Mesendoderm (in vitro differentiated cells): ENCODE data around the gene AKAP1.
A peak's percentile ranks its signal among the peaks of the same experiment; 100 is the strongest.

Experiments
- DNase-seq: peaks from one replicate; pipeline ENCODE4 v3.0.0; 2013
- H2AK5ac ChIP-seq: 2 replicates; pipeline ENCODE4 v1.6.1; 2013; ENCODE audit warnings: low read length, inconsistent platforms
- H2BK120ac ChIP-seq: 2 replicates; pipeline ENCODE4 v1.6.1; 2013; ENCODE audit warnings: low read depth, mild to moderate bottlenecking, low read length, moderate library complexity, mixed read lengths
- H2BK15ac ChIP-seq: replicated peaks from 2 replicates; pipeline ENCODE4 v1.6.1; 2013; ENCODE audit warnings: low read depth, mild to moderate bottlenecking, moderate library complexity
- H2BK5ac ChIP-seq: 2 replicates; pipeline ENCODE4 v1.6.1; 2013; ENCODE audit warnings: low read length, inconsistent platforms
- H3K18ac ChIP-seq: 2 replicates; pipeline ENCODE4 v1.6.1; 2013; ENCODE audit warnings: mild to moderate bottlenecking, low read length, mixed read lengths
- H3K23ac ChIP-seq: one replicate; pipeline ENCODE4 v1.6.1; 2013; ENCODE audit warnings: low read length
- H3K27ac ChIP-seq: 2 replicates; pipeline ENCODE4 v1.5.1; 2013; ENCODE audit warnings: low read depth, mild to moderate bottlenecking, inconsistent platforms, low read length, moderate library complexity
- H3K27me3 ChIP-seq: 2 replicates; pipeline ENCODE4 v1.6.1; 2013; ENCODE audit warnings: low read length, control low read depth, mild to moderate bottlenecking, inconsistent platforms; ENCODE audit not compliant: insufficient read depth, poor library complexity
- H3K36me3 ChIP-seq: 2 replicates; pipeline ENCODE4 v1.6.1; 2013; ENCODE audit warnings: low read length, inconsistent platforms; ENCODE audit not compliant: control insufficient read depth, insufficient read depth
- H3K4ac ChIP-seq: one replicate; pipeline ENCODE4 v1.6.1; 2013; ENCODE audit warnings: low read depth, mild to moderate bottlenecking, low read length, moderate library complexity
- H3K4me1 ChIP-seq: 2 replicates; pipeline ENCODE4 v1.6.1; 2013; ENCODE audit warnings: low read depth, low read length, inconsistent platforms; ENCODE audit not compliant: control insufficient read depth
- H3K4me2 ChIP-seq: 2 replicates; pipeline ENCODE4 v1.6.1; 2013; ENCODE audit warnings: low read length
- H3K4me3 ChIP-seq: 2 replicates; pipeline ENCODE4 v1.5.1; 2013; ENCODE audit warnings: mild to moderate bottlenecking, low read length
- H3K56ac ChIP-seq: one replicate; pipeline ENCODE4 v1.6.1; 2013; ENCODE audit warnings: low read length
- H3K79me1 ChIP-seq: 2 replicates; pipeline ENCODE4 v1.6.1; 2013; ENCODE audit warnings: low read length, inconsistent platforms
- H3K79me2 ChIP-seq: 2 replicates; pipeline ENCODE4 v1.6.1; 2013; ENCODE audit warnings: mild to moderate bottlenecking, low read length; ENCODE audit not compliant: control insufficient read depth, insufficient read depth
- H3K9ac ChIP-seq: 2 replicates; pipeline ENCODE4 v1.6.1; 2013; ENCODE audit warnings: low read length, inconsistent platforms
- H4K5ac ChIP-seq: one replicate; pipeline ENCODE4 v1.6.1; 2013; ENCODE audit warnings: low read length
- H4K8ac ChIP-seq: one replicate; pipeline ENCODE4 v1.6.1; 2013; ENCODE audit warnings: low read depth, mild to moderate bottlenecking, control low read depth, low read length, moderate library complexity
- WGBS: extraction: QIAGEN DNeasy Blood & Tissue Kit; methylation state at CpG from one replicate; pipeline ENCODE4 v1.1.7; 2013; ENCODE audit warnings: low lambda C conversion rate, missing lambda C conversion rate; ENCODE audit not compliant: insufficient coverage; ENCODE audit errors: extremely low coverage; 5-methylcytosine and 5-hydroxymethylcytosine counted together

The AKAP1 gene

GRCh38 chr17:57086069-57086930 lies 1.3 kb downstream of the AKAP1 start:
- no peak overlapping the region for H3K27ac ChIP-seq
- H2BK120ac ChIP-seq, result no peak overlapping the region
- H3K4ac ChIP-seq, result no peak overlapping the region
- peak overlapping the region; percentile 89 for H3K4me2 ChIP-seq
- H3K4me1 ChIP-seq, result peaks cover 9% of the 10 kb centered on the region
- H2BK5ac ChIP-seq, result no peak overlapping the region
- H3K18ac ChIP-seq, result no peak overlapping the region
- peak overlapping the region; percentile 58 for H3K4me3 ChIP-seq
- DNase-seq, result peak; percentile 50
- no peak overlapping the region for H2BK15ac ChIP-seq
- peak overlapping the region; percentile 88 for H3K56ac ChIP-seq
- no peak overlapping the region for H4K8ac ChIP-seq
- H3K9ac ChIP-seq, result peak overlapping the region; percentile 82
- peaks cover 42% of the 10 kb centered on the region for H3K79me2 ChIP-seq
- peak overlapping the region; percentile 29 for H3K23ac ChIP-seq
- no peaks in the 10 kb centered on the region for H3K27me3 ChIP-seq
- no CpG with 5 or more reads among the region's 45 CpGs for WGBS
- H3K36me3 ChIP-seq, result no peaks in the 10 kb centered on the region
- H2AK5ac ChIP-seq, result no peak overlapping the region
- H3K79me1 ChIP-seq, result peaks cover 25% of the 10 kb centered on the region
- no peak overlapping the region for H4K5ac ChIP-seq

- Histone ChIP-seq H2AK5ac (no peak overlapping the region), H3K36me3 (no peaks in the 10 kb centered on the region), H3K27ac (no peak overlapping the region), H4K8ac (no peak overlapping the region), H3K9ac (no peak overlapping the region), H3K56ac (peak overlapping the region; percentile 1), H2BK15ac (no peak overlapping the region), H3K23ac (no peak overlapping the region), H3K4me3 (no peak overlapping the region), H3K4ac (no peak overlapping the region), H2BK120ac (no peak overlapping the region), H3K18ac (no peak overlapping the region), H3K27me3 (no peaks in the 10 kb centered on the region), H3K4me1 (peaks cover 9% of the 10 kb centered on the region), H3K79me1 (peaks cover 27% of the 10 kb centered on the region), H2BK5ac (no peak overlapping the region), H4K5ac (no peak overlapping the region), H3K79me2 (peaks cover 58% of the 10 kb centered on the region), H3K4me2 (no peak overlapping the region)
- DNase-seq, result no peak
- WGBS, result no CpG with 5 or more reads among the region's 1 CpG
Measured at GRCh38 chr17:57088298-57088697, 3.3 kb downstream of the AKAP1 start.

GRCh38 chr17:57089391-57089790 lies 4.3 kb downstream of the AKAP1 start:
- H2BK120ac ChIP-seq, result no peak overlapping the region
- no peak overlapping the region for H3K18ac ChIP-seq
- no peak overlapping the region for H2BK5ac ChIP-seq
- H4K5ac ChIP-seq, result no peak overlapping the region
- H3K23ac ChIP-seq, result no peak overlapping the region
- H3K36me3 ChIP-seq, result no peaks in the 10 kb centered on the region
- H3K79me2 ChIP-seq, result peaks cover 63% of the 10 kb centered on the region
- H3K4me1 ChIP-seq, result peaks cover 9% of the 10 kb centered on the region
- H4K8ac ChIP-seq, result no peak overlapping the region
- H2AK5ac ChIP-seq, result no peak overlapping the region
- H3K27ac ChIP-seq, result no peak overlapping the region
- DNase-seq, result no peak
- no peak overlapping the region for H3K56ac ChIP-seq
- no peak overlapping the region for H3K4me3 ChIP-seq
- WGBS, result no CpG with 5 or more reads among the region's 6 CpGs
- H3K27me3 ChIP-seq, result no peaks in the 10 kb centered on the region
- no peak overlapping the region for H3K9ac ChIP-seq
- no peak overlapping the region for H2BK15ac ChIP-seq
- H3K79me1 ChIP-seq, result peaks cover 29% of the 10 kb centered on the region
- no peak overlapping the region for H3K4me2 ChIP-seq
- no peak overlapping the region for H3K4ac ChIP-seq

- no peak for DNase-seq
- H3K4ac ChIP-seq, result no peak overlapping the region
- no peak overlapping the region for H3K56ac ChIP-seq
- H3K9ac ChIP-seq, result no peak overlapping the region
- H3K36me3 ChIP-seq, result no peaks in the 10 kb centered on the region
- WGBS, result no CpG with 5 or more reads among the region's 4 CpGs
- H2BK15ac ChIP-seq, result no peak overlapping the region
- H4K8ac ChIP-seq, result no peak overlapping the region
- no peaks in the 10 kb centered on the region for H3K27me3 ChIP-seq
- peaks cover 9% of the 10 kb centered on the region for H3K4me1 ChIP-seq
- no peak overlapping the region for H3K27ac ChIP-seq
- no peak overlapping the region for H2BK5ac ChIP-seq
- no peak overlapping the region for H3K23ac ChIP-seq
- no peak overlapping the region for H2BK120ac ChIP-seq
- H3K79me1 ChIP-seq, result peaks cover 34% of the 10 kb centered on the region
- H4K5ac ChIP-seq, result no peak overlapping the region
- H3K4me2 ChIP-seq, result no peak overlapping the region
- H3K4me3 ChIP-seq, result no peak overlapping the region
- no peak overlapping the region for H3K18ac ChIP-seq
- H2AK5ac ChIP-seq, result no peak overlapping the region
- H3K79me2 ChIP-seq, result peaks cover 70% of the 10 kb centered on the region
Measured at GRCh38 chr17:57090560-57091185, 5.6 kb downstream of the AKAP1 start.

GRCh38 chr17:57091186-57091618 lies 6.2 kb downstream of the AKAP1 start:
- Histone ChIP-seq H3K4me2 (no peak overlapping the region), H3K56ac (peak overlapping the region; percentile 22), H3K4ac (no peak overlapping the region), H2BK120ac (no peak overlapping the region), H4K5ac (no peak overlapping the region), H4K8ac (no peak overlapping the region), H3K23ac (no peak overlapping the region), H2BK5ac (no peak overlapping the region), H2AK5ac (no peak overlapping the region), H3K27ac (no peak overlapping the region), H3K9ac (no peak overlapping the region), H3K36me3 (no peaks in the 10 kb centered on the region), H3K18ac (no peak overlapping the region), H3K4me1 (peaks cover 9% of the 10 kb centered on the region), H3K79me2 (peaks cover 75% of the 10 kb centered on the region), H3K4me3 (no peak overlapping the region), H3K27me3 (no peaks in the 10 kb centered on the region), H3K79me1 (peaks cover 37% of the 10 kb centered on the region), H2BK15ac (no peak overlapping the region)
- no CpG with 5 or more reads among the region's 5 CpGs for WGBS
- no peak for DNase-seq
